ENCODE data around the gene GNG12. TPM values are rescaled to one million over a fixed set of nuclear protein-coding genes. Genes with fewer than 3 reads are reported as not detected.
A peak's percentile ranks its signal among the peaks of the same experiment; 100 is the strongest.

GNG12 gene
- total and polyA plus RNA-seq, 4 donors, result 84.9 to 175 (median 110) TPM

- Histone ChIP-seq H3K4me1 (ENCODE audit: control insufficient read depth in 1 of 2, insufficient read depth in 2 of 2, low read length in 2 of 2) (peaks cover 5 to 6% of the 10 kb centered on the region in 2 donors), H3K9me3 (ENCODE audit: control insufficient read depth, low read length) (no peaks in the 10 kb centered on the region), H3K36me3 (ENCODE audit: control insufficient read depth in 1 of 2, insufficient read depth in 2 of 2, low read length in 1 of 2) (no peaks in the 10 kb centered on the region), H3K4me3 (ENCODE audit: low read length in 2 of 2) (no peak overlapping the region), H3K27me3 (ENCODE audit: control insufficient read depth in 1 of 2, insufficient read depth in 2 of 2, low read length in 1 of 2) (no peaks in the 10 kb centered on the region), H3K27ac (ENCODE audit: low read depth in 1 of 2, low read length in 2 of 2) (peak overlapping the region in 1 of 2 donors; percentile 13)
- ATAC-seq (ENCODE audit: low FRiP score) (no peak), DNase-seq (no peak)
- intact Hi-C loops (cut with DNase I), result no loop called here
- 71 to 73% methylated on average over 4 of the region's 4 CpGs for WGBS, 2 donors
These were observed 94.9 kb downstream of the GNG12 start for GRCh38 chr1:67738401-67738800.

GRCh38 chr1:67737875-67738274, 95.4 kb downstream of the GNG12 start:
- H3K36me3 ChIP-seq (ENCODE audit: control insufficient read depth in 1 of 2, insufficient read depth in 2 of 2, low read length in 1 of 2), result no peaks in the 10 kb centered on the region
- H3K27me3 ChIP-seq (ENCODE audit: control insufficient read depth in 1 of 2, insufficient read depth in 2 of 2, low read length in 1 of 2), result no peaks in the 10 kb centered on the region
- no peak for DNase-seq
- H3K4me3 ChIP-seq (ENCODE audit: low read length in 2 of 2), result no peak overlapping the region
- WGBS, 2 donors, result 95 to 97% methylated on average over 3 of the region's 3 CpGs
- ATAC-seq (ENCODE audit: low FRiP score), result no peak
- H3K27ac ChIP-seq (ENCODE audit: low read depth in 1 of 2, low read length in 2 of 2), result no peak overlapping the region
- intact Hi-C loops (cut with DNase I), result no loop called here
- no peaks in the 10 kb centered on the region for H3K9me3 ChIP-seq (ENCODE audit: control insufficient read depth, low read length)
- peaks cover 5 to 6% of the 10 kb centered on the region in 2 donors for H3K4me1 ChIP-seq (ENCODE audit: control insufficient read depth in 1 of 2, insufficient read depth in 2 of 2, low read length in 2 of 2)

- Histone ChIP-seq H3K4me3 (ENCODE audit: low read length in 2 of 2) (no peak overlapping the region), H3K4me1 (ENCODE audit: control insufficient read depth in 1 of 2, insufficient read depth in 2 of 2, low read length in 2 of 2) (peaks cover 5 to 9% of the 10 kb centered on the region in 2 donors), H3K9me3 (ENCODE audit: control insufficient read depth, low read length) (no peaks in the 10 kb centered on the region), H3K27me3 (ENCODE audit: control insufficient read depth in 1 of 2, insufficient read depth in 2 of 2, low read length in 1 of 2) (no peaks in the 10 kb centered on the region), H3K36me3 (ENCODE audit: control insufficient read depth in 1 of 2, insufficient read depth in 2 of 2, low read length in 1 of 2) (no peaks in the 10 kb centered on the region), H3K27ac (ENCODE audit: low read depth in 1 of 2, low read length in 2 of 2) (peak overlapping the region in 1 of 2 donors; percentile 61)
- intact Hi-C loops (cut with DNase I), result no loop called here
- no peak for DNase-seq
- 79% methylated on average over 3 of the region's 3 CpGs for WGBS, 2 donors
- no peak for ATAC-seq (ENCODE audit: low FRiP score)
These were observed 96.5 kb downstream of the GNG12 start for GRCh38 chr1:67736750-67737149.

GRCh38 chr1:67735806-67736627, 97.2 kb downstream of the GNG12 start:
- H3K4me1 ChIP-seq (ENCODE audit: control insufficient read depth in 1 of 2, insufficient read depth in 2 of 2, low read length in 2 of 2), result peaks cover 5 to 9% of the 10 kb centered on the region in 2 donors
- DNase-seq (peak; percentile 79 to 88), ATAC-seq (ENCODE audit: low FRiP score) (peak; percentile 75)
- no peaks in the 10 kb centered on the region for H3K9me3 ChIP-seq (ENCODE audit: control insufficient read depth, low read length)
- no peaks in the 10 kb centered on the region for H3K36me3 ChIP-seq (ENCODE audit: control insufficient read depth in 1 of 2, insufficient read depth in 2 of 2, low read length in 1 of 2)
- peak overlapping the region; percentile 37 to 61 for H3K27ac ChIP-seq (ENCODE audit: low read depth in 1 of 2, low read length in 2 of 2)
- no peak overlapping the region for H3K4me3 ChIP-seq (ENCODE audit: low read length in 2 of 2)
- H3K27me3 ChIP-seq (ENCODE audit: control insufficient read depth in 1 of 2, insufficient read depth in 2 of 2, low read length in 1 of 2), result no peaks in the 10 kb centered on the region
- 3 to 4% methylated on average over 11 of the region's 11 CpGs for WGBS, 2 donors
- intact Hi-C loops (cut with DNase I), result no loop called here

GRCh38 chr1:67735206-67735605, 98.1 kb downstream of the GNG12 start:
- H3K36me3 ChIP-seq (ENCODE audit: control insufficient read depth in 1 of 2, insufficient read depth in 2 of 2, low read length in 1 of 2), result no peaks in the 10 kb centered on the region
- no peaks in the 10 kb centered on the region for H3K9me3 ChIP-seq (ENCODE audit: control insufficient read depth, low read length)
- WGBS, 2 donors, result 33 to 36% methylated on average over 3 of the region's 3 CpGs
- intact Hi-C loops (cut with DNase I), result no loop called here
- ATAC-seq (ENCODE audit: low FRiP score) (no peak), DNase-seq (no peak)
- peaks cover 4 to 5% of the 10 kb centered on the region in 2 donors for H3K4me1 ChIP-seq (ENCODE audit: control insufficient read depth in 1 of 2, insufficient read depth in 2 of 2, low read length in 2 of 2)
- H3K27ac ChIP-seq (ENCODE audit: low read depth in 1 of 2, low read length in 2 of 2), result peak overlapping the region; percentile 30 to 36
- no peak overlapping the region for H3K4me3 ChIP-seq (ENCODE audit: low read length in 2 of 2)
- H3K27me3 ChIP-seq (ENCODE audit: control insufficient read depth in 1 of 2, insufficient read depth in 2 of 2, low read length in 1 of 2), result no peaks in the 10 kb centered on the region

- Histone ChIP-seq H3K4me1 (ENCODE audit: control insufficient read depth in 1 of 2, insufficient read depth in 2 of 2, low read length in 2 of 2) (peaks cover 3 to 5% of the 10 kb centered on the region in 2 donors), H3K4me3 (ENCODE audit: low read length in 2 of 2) (no peak overlapping the region), H3K27ac (ENCODE audit: low read depth in 1 of 2, low read length in 2 of 2) (peak overlapping the region in 1 of 2 donors; percentile 60), H3K36me3 (ENCODE audit: control insufficient read depth in 1 of 2, insufficient read depth in 2 of 2, low read length in 1 of 2) (no peaks in the 10 kb centered on the region), H3K27me3 (ENCODE audit: control insufficient read depth in 1 of 2, insufficient read depth in 2 of 2, low read length in 1 of 2) (no peaks in the 10 kb centered on the region), H3K9me3 (ENCODE audit: control insufficient read depth, low read length) (no peaks in the 10 kb centered on the region)
- ATAC-seq (ENCODE audit: low FRiP score) (no peak), DNase-seq (no peak)
- WGBS, 2 donors, result 47 to 51% methylated on average over 3 of the region's 3 CpGs
- intact Hi-C loops (cut with DNase I), result no loop called here
These were observed 99.0 kb downstream of the GNG12 start for GRCh38 chr1:67734323-67734690.

- Histone ChIP-seq H3K4me3 (ENCODE audit: low read length in 2 of 2) (no peak overlapping the region), H3K27me3 (ENCODE audit: control insufficient read depth in 1 of 2, insufficient read depth in 2 of 2, low read length in 1 of 2) (no peaks in the 10 kb centered on the region), H3K4me1 (ENCODE audit: control insufficient read depth in 1 of 2, insufficient read depth in 2 of 2, low read length in 2 of 2) (peaks cover 3 to 5% of the 10 kb centered on the region in 2 donors), H3K36me3 (ENCODE audit: control insufficient read depth in 1 of 2, insufficient read depth in 2 of 2, low read length in 1 of 2) (no peaks in the 10 kb centered on the region), H3K9me3 (ENCODE audit: control insufficient read depth, low read length) (no peaks in the 10 kb centered on the region), H3K27ac (ENCODE audit: low read depth in 1 of 2, low read length in 2 of 2) (peak overlapping the region; percentile 7 to 60)
- intact Hi-C loops (cut with DNase I), result no loop called here
- DNase-seq (no peak), ATAC-seq (ENCODE audit: low FRiP score) (no peak)
- 18 to 22% methylated on average over 4 of the region's 4 CpGs for WGBS, 2 donors
These were observed 99.5 kb downstream of the GNG12 start for GRCh38 chr1:67733681-67734322.

- intact Hi-C loops (cut with DNase I), result no loop called here
- Histone ChIP-seq H3K4me3 (ENCODE audit: low read length in 2 of 2) (no peak overlapping the region), H3K36me3 (ENCODE audit: control insufficient read depth in 1 of 2, insufficient read depth in 2 of 2, low read length in 1 of 2) (no peaks in the 10 kb centered on the region), H3K27ac (ENCODE audit: low read depth in 1 of 2, low read length in 2 of 2) (peak overlapping the region in 1 of 2 donors; percentile 82), H3K9me3 (ENCODE audit: control insufficient read depth, low read length) (no peaks in the 10 kb centered on the region), H3K27me3 (ENCODE audit: control insufficient read depth in 1 of 2, insufficient read depth in 2 of 2, low read length in 1 of 2) (no peaks in the 10 kb centered on the region), H3K4me1 (ENCODE audit: control insufficient read depth in 1 of 2, insufficient read depth in 2 of 2, low read length in 2 of 2) (peaks cover 3 to 5% of the 10 kb centered on the region in 2 donors)
- WGBS, 2 donors, result 11 to 16% methylated on average over 6 of the region's 6 CpGs
- DNase-seq, result peak in 1 of 2 donors; percentile 81
- peak; percentile 80 for ATAC-seq (ENCODE audit: low FRiP score)
These were observed 100.5 kb downstream of the GNG12 start for GRCh38 chr1:67732750-67733151.

- no peak for DNase-seq
- peaks cover 3 to 5% of the 10 kb centered on the region in 2 donors for H3K4me1 ChIP-seq (ENCODE audit: control insufficient read depth in 1 of 2, insufficient read depth in 2 of 2, low read length in 2 of 2)
- no peaks in the 10 kb centered on the region for H3K9me3 ChIP-seq (ENCODE audit: control insufficient read depth, low read length)
- H3K4me3 ChIP-seq (ENCODE audit: low read length in 2 of 2), result no peak overlapping the region
- intact Hi-C loops (cut with DNase I), result no loop called here
- ATAC-seq (ENCODE audit: low FRiP score), result no peak
- no peaks in the 10 kb centered on the region for H3K27me3 ChIP-seq (ENCODE audit: control insufficient read depth in 1 of 2, insufficient read depth in 2 of 2, low read length in 1 of 2)
- no peaks in the 10 kb centered on the region for H3K36me3 ChIP-seq (ENCODE audit: control insufficient read depth in 1 of 2, insufficient read depth in 2 of 2, low read length in 1 of 2)
- H3K27ac ChIP-seq (ENCODE audit: low read depth in 1 of 2, low read length in 2 of 2), result no peak overlapping the region
- WGBS, 2 donors, result 89 to 90% methylated on average over 2 of the region's 2 CpGs
These were observed 101.9 kb downstream of the GNG12 start for GRCh38 chr1:67731322-67731721.
